Liver (tissue), 3 donors: ENCODE measurements around the gene HOXA3.

Source experiments
- CTCF ChIP-seq: fragments of 150-350 bp; IDR thresholded peaks from 2 replicates; pipeline ENCODE4 v1.5.1; 2017; ENCODE audit warnings: improper control_type of control experiment, low read depth, low read length; ENCODE audit not compliant: missing input control
- HNF4G ChIP-seq: IDR thresholded peaks from 2 replicates; pipeline ENCODE4 v1.6.1; 2016; ENCODE audit warnings: antibody characterized with exemption
- donor health status: healthy.
- donor health status: healthy.

- TF ChIP-seq HNF4G (no peak), CTCF (no peak)
Measured at GRCh38 chr7:27062946-27063345, 89.4 kb downstream of the HOXA3 start.
